Activated naive CD4-positive, alpha-beta T cell treated with anti-CD3 and anti-CD28 coated beads, Interleukin-2, amount 50 U/mL, for 16 hours (primary cell): ENCODE results near the gene C14orf119.
A peak's percentile ranks its signal among the peaks of the same experiment; 100 is the strongest.

Source experiments
- DNase-seq: peaks from one replicate; pipeline ENCODE4 v3.0.0-alpha.2; 2020

The C14orf119 gene

DNA sequence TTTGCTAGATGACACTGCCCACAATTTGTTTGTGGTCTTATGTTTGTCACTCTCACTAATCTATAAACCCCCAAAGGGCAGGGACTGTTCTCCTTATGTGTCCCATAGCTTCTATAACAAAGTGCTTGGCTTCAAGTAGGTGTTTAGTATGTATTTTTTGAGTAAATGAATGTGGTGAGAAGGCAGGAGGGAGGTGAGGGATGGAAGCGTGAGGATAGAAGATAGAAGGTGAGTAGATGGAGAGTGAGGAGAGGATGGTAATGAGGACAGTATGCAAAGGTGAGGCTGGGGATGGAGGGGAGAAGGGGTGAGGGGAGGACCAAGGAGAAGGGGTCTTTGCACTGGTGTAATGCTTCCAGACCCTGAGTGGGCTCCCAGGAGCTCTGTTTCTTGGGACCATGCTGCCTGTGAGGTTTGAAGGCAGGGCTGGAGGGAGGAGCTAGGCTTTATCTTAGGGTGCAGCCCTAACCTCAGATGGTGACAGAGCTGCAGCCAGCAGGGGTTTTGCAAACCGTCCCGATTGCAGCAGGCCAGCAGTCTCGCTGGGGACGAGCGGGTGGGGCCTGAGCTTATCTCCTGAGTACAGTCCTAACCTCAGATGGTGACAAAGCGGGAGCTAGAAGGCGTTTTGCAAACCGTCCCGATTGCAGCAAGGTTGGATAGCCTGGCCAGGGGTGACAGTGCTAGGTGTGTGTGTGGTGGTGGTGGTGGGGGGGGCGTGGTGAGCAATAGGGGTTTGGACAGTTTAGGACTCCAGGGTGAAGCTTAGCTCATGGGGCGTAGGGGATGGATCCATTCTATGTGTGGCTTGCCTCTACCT is 17.3 kb downstream of the C14orf119 start:
- DNase-seq: no peak

GRCh38 chr14:23113431-23114119 is 18.3 kb downstream of the C14orf119 start:
- no peak for DNase-seq

DNA sequence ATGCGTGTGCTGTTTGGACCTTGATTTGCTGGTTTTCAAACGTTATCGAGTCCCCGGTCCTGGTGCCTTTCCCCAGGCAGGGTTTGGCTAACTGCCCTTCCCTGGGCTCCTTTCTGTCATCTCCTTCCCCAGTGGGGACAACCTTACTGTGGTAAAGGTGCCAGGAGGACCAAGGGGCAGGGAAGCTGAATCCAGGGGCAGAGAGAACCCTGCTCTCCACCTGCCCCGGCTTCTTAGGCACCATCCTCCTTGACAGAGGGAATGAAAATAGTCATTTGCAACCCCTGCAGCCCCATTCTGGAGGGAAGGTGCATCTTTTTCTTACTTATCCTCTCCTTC is 18.8 kb downstream of the C14orf119 start:
- DNase-seq: no peak

DNA sequence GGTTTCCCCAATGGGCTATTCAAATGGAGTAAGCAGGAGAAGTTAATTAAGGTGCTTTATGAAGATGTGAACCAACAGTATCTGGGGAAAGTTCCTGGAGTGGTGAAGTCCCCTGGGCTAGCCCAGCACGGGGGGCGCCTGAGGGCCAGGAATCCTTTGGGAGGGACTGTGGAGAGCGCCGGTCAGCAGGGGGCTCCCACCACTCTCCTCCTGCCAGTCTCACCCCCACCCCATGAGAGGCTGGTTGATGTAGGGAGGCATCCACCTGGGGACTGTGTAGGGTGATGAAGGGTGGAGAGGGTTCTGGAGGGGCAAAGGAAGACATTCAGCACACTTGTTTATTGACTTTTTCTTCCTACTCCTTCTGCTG is 19.3 kb downstream of the C14orf119 start:
- DNase-seq: no peak

DNA sequence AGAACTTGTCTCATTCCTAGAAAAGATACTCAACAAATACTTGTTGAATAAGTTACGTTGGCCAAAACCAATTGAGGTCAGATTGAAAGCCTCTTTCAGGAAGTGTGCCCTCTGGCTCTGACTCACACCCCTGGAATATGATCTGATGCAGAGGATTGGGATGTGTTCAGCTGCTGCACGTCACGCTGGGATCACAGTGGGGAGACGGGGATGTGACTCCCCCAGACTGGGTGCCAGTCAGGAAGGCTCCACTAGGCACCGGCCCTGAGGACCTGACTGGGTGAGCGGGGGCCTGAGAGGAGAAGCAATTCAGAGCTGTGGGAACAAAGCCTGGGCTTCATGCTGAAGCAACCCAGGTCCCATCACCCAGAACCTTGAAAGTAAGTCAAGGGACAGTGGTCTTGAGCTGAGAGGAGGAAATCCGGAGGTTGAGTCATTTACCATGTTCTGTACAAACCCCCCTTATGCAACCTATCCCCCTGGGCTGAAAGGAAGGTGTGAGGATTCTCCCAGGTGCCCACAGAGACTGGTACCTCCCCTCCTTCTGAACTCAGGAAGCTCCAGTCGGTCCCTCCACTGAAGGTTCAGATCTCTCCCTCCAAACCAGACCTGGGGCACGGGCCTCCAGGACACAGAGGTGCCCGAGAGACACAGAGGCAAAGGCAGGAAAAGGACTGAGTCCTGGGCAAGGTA is 19.9 kb downstream of the C14orf119 start:
- DNase-seq: no peak

DNA sequence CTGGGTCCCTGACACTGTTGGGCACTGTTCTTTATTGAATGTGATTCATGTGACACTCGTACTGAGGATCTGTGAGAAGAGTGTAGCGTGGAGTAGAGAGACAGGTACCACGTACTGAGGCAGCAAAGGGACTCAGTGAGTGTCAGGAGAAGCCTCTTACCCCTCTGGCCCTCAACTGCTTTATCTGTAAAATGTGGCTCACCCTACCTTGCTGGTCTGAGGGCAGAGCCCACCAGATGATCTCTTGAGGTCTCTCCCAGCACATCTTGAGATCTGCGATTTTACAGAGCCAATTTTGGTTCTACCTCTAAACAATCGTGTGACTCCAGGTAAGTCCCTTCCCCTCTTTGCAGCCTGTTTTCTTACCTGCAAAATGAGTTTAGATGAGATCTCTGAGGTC is 20.6 kb downstream of the C14orf119 start:
- no peak for DNase-seq

- DNase-seq: no peak
Observed at GRCh38 chr14:23117371-23118020, 22.2 kb downstream of the C14orf119 start.

DNA sequence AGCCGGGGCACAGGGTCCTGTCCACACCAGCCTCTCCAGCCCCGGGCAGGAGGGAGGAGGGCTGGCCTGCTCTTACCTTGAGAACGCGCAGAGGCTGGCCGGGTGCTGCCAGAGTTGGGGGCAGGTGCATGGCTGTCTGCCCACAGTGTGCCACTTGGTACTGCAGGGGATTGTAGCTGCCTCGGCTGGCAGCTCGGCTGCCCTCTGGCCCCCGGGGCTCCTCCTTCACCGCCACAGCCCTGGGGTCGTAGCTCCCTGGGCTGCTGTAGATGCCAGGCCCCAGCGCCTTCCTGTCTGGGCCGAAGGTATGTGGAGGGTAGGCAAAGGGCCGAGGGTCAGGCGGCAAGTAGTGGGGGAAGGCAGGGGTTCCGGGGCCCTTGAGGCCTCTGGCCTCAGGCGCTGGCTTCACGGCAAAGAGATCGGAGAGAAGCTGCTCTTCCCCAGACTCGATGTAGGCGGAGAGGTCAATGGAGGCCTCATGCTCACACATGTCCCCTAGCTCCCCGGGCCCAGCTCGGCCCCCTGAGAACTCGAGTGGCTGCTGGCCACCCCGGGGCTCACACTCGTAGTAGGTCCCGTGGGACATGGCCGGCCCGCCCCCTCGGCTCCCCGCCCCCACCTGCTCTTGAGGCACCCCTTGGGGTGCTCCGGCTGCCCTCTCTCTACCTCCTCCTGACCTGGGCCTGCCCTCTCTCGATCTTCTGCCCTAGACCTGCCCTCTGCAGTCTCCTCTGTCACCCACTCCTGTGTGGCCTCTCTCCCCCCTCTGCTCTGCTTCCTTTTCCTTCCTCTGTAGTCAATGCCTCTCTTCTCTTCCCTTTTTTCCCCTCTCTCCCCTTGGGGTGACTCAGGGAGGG is 23.4 kb downstream of the C14orf119 start, which contains the start of gene CEBPE:
Gene CEBPE (minus strand): TSS at position 750 of the 857 bp plus-strand sequence. CDS start 164 bp downstream, at position 586.
- DNase-seq: no peak

DNA sequence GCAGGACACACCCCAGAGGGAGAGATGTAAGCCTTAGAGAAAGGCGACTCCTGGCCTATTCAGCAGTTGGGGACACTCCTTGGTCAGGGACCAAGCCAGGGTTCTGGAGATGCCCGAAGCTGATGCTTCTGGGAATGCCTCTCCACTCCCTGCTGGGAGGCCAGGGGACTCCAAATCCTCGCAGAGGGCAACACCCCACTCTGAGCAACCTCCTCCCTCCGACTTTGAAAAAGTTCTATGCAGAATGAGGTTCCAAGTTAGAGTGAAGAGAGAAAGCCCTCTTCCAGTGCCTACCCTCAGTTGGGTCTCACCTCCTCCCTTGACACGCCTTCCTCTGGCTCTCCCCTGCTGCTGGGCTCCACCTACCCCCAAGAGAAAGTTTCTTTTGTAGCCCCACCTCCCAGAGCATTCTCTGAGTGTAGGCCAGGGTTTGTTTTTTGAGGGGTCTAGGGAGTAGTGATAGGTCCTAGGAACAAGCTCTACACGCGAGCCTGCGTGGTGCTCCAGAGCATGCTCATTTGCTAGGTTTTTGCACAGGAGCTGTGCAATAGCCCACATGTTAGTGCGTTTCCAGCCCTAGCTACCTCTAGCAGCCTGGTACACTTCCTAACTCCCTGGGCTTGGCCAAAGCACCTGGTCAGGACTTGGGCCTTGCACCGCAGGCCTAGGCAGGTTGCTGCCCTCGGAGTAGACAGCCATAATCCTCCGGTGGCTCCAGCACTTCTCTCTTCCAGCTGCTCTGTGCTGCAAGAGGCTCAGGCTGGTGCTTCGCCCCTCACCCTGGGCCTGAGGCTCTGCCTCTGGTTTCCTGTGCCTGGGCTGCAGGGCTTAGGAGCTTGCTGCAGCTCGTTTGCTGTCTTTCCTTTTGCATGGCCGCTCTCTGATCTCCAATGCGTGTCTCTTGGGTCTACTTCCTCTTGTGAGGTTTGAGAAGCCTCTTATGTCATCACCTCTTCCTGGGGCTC is 24.3 kb downstream of the C14orf119 start:
- peak; percentile 25 for DNase-seq

DNA sequence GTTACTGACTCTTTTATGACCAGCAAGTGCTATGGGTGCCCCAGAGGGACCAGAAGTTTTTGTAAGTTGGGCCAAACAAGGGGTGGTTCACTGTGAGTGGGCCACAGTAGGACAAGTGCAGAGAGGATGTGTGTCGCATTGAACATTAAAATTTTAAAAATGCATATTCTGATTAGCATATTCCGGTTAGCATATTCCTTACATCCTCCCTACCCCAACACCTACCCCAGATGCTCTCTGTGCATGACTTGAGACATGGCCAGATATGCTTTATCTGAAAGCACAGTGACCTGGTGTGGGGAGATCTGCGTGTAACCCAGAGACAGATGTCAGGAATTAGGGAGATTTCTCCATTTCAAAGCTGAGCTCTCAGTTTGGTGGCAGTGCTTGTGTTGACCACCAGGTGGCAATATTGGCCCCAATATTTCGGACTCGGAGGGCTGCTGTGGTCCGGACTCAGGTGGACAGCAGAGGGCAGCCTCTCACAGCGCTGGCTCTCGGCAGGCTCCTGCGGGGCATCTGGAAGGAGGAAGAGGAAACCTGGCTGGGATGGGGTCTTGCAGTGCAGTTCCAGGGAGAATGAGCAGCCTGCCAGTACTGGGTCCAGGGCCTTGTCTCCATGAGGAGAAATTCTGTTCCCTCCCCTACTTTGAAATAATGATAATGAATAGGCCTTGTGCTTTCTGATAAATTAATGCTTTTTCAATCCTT is 25.4 kb downstream of the C14orf119 start:
- peak; percentile 73 for DNase-seq

- DNase-seq: no peak
Observed at GRCh38 chr14:23121361-23121771, 26.1 kb downstream of the C14orf119 start.

DNA sequence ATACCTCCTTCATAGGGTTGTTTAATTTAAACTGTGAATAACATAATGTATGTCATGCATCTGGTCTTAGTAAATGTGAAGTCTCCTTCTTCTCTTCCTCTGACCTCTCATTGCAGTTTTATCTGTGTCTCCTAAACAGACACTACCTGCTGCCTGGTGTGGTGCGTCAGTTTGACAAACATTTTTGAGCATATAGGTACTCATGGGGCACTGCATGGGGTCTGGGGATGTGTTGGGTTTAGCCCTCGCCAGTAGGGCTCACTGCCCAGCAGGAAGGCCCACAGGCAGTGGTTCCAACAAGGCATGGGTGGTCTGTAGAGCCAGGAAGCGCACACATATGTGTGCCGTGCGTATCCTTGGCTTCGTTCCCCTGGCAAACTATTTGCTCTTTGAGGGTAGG is 26.8 kb downstream of the C14orf119 start:
- no peak for DNase-seq

- DNase-seq: no peak
Observed at GRCh38 chr14:23123419-23123818, 28.1 kb downstream of the C14orf119 start.

DNA sequence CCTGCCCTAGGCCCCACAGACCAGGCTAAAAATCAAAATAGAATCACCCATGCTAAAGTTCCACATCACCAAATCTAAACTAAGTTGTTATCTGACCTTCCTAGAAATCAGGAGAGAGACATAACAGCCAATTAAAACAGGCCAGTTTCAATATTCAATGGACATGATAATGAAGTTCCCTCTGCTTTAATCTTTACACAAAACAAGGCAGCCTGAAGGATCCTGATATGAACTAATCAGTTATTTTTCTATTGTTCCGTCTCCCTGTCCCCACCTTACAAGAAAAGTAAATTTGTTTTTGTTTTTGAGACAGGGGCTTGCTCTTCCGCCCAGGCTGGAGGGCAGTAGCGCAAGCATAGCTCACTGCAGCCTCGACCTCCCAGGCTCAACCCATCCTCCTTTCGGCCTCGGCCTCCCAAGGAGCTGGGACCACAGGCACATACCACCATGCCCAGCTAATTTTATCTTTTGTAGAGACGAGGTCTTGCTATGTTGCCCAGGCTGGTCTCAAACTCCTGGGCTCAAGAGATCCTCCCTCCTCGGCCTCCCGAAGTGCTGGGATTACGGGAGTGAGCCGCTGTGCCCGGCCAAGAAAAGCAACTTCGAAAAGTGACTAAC is 29.1 kb downstream of the C14orf119 start:
- DNase-seq: no peak

DNA sequence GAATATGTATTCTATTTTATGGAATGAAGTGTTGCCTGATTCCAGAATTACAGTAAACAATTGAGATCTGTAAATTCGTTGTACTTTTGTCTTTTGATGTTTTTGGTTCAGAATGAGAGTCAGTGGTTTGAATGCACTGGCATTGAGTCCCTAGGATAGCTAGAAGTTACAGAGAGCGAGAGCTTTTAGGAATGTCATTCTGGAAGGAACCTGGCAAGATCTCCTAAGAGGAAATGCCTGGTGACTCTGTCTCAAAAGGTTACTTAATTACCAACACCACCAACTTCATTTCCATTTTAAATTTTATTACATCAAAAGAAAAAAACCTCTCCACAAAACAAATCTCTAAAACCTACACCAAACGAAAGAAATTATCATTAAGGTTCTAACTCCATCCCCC is 29.7 kb downstream of the C14orf119 start:
- DNase-seq: no peak

GRCh38 chr14:23125933-23126524 is 30.7 kb downstream of the C14orf119 start:
- DNase-seq: no peak

DNA sequence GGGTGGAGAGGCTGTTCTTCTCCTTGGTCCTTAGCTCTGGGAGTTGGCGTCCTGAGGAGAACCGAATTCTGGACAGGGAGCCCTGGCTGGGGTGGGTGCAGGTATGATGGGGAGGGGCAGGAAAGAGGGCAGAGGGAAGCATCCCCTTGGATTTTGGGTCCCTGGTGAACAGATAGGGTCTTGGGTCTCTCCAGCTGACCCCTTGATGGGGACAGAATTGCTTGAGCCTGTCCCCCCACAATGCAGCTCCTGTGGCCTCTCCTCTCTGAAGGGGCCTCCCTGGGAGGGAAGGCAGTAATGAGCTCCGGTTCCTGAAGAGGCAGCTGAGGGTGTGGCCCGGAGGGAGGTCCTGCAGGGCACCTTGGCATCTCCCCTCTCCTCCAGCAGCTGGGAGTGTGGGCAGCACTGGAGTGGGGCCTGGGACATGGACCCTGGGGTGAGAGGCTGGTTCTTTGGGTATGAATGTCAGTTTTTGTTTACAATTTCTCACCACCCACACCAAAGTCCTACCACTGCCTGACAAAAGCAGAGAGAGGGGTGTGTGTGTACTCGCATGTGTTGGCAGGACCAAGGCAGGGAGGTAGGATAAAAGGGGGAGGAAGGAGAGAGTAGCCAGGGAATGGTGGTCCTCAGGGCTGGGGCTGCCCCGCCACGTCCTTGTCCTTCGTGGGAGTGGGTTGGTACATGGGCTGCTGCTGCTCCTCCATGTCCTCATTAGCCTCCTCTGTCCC is 31.4 kb downstream of the C14orf119 start:
- DNase-seq: no peak

GRCh38 chr14:23127861-23128260 is 32.6 kb downstream of the C14orf119 start:
- DNase-seq: no peak
